Central memory CD4-positive, alpha-beta T cell (primary cell): ENCODE measurements around the gene CDC42BPA.
"Not testable (repeated sequence)": the region's sequence is repeated elsewhere in the genome, so short reads cannot be mapped to it uniquely, and the experiment has no call there.

ENCODE experiments used
- DNase-seq: peaks from one replicate; pipeline ENCODE4 v3.0.0; 2022

The CDC42BPA gene

GRCh38 chr1:227305894-227306626 lies 12.2 kb downstream of the CDC42BPA start:
- no peak for DNase-seq

GRCh38 chr1:227304665-227305064 lies 13.6 kb downstream of the CDC42BPA start:
- no peak for DNase-seq

GRCh38 chr1:227303662-227304061 lies 14.6 kb downstream of the CDC42BPA start:
- no peak for DNase-seq

GRCh38 chr1:227300682-227301081 lies 17.6 kb downstream of the CDC42BPA start:
- DNase-seq, result no peak

GRCh38 chr1:227299688-227300087 lies 18.6 kb downstream of the CDC42BPA start:
- DNase-seq, result no peak

- DNase-seq, result no peak
Observed at GRCh38 chr1:227299241-227299627, 19.1 kb downstream of the CDC42BPA start.

- DNase-seq, result no peak
Observed at GRCh38 chr1:227298512-227299240, 19.6 kb downstream of the CDC42BPA start.

GRCh38 chr1:227297073-227297793 lies 21.1 kb downstream of the CDC42BPA start:
- no peak for DNase-seq

GRCh38 chr1:227295609-227296008 lies 22.7 kb downstream of the CDC42BPA start:
- DNase-seq, result no peak

GRCh38 chr1:227285745-227286144 lies 32.5 kb downstream of the CDC42BPA start:
- no peak for DNase-seq

- no peak for DNase-seq
Observed at GRCh38 chr1:227281371-227281770, 36.9 kb downstream of the CDC42BPA start.

GRCh38 chr1:227280836-227281235 lies 37.5 kb downstream of the CDC42BPA start:
- DNase-seq, result no peak

- not testable (repeated sequence) for DNase-seq
Observed at GRCh38 chr1:227276156-227276693, 42.1 kb downstream of the CDC42BPA start.

GRCh38 chr1:227273557-227273956 lies 44.7 kb downstream of the CDC42BPA start:
- no peak for DNase-seq

- DNase-seq, result no peak
Observed at GRCh38 chr1:227272428-227272827, 45.9 kb downstream of the CDC42BPA start.

- DNase-seq, result no peak
Observed at GRCh38 chr1:227270554-227270953, 47.7 kb downstream of the CDC42BPA start.

GRCh38 chr1:227268943-227269342 lies 49.3 kb downstream of the CDC42BPA start:
- no peak for DNase-seq

GRCh38 chr1:227265891-227266290 lies 52.4 kb downstream of the CDC42BPA start:
- no peak for DNase-seq

GRCh38 chr1:227263869-227264268 lies 54.4 kb downstream of the CDC42BPA start:
- no peak for DNase-seq

GRCh38 chr1:227261501-227261900 lies 56.8 kb downstream of the CDC42BPA start:
- no peak for DNase-seq

GRCh38 chr1:227260433-227260832 lies 57.9 kb downstream of the CDC42BPA start:
- DNase-seq, result no peak

GRCh38 chr1:227257964-227258363 lies 60.3 kb downstream of the CDC42BPA start:
- no peak for DNase-seq

GRCh38 chr1:227255086-227255732 lies 63.1 kb downstream of the CDC42BPA start:
- no peak for DNase-seq
